Tibial artery (tissue), 4 donors: ENCODE measurements around the gene BCL3.

Source experiments
- DNase-seq, 2 donors: peaks; one replicate each; pipeline ENCODE4 v3.0.0-alpha.2; 2019
- H3K27ac ChIP-seq, 2 donors: fragments of 200-600 bp; sonication (generic) in 1 of 2; 1 replicate in 1 of 2; 2 replicates in 1 of 2; pipeline ENCODE4 v1.5.1; 2018 to 2019; ENCODE audit warnings: mild to moderate bottlenecking in 1 of 2
- H3K27me3 ChIP-seq, 2 donors: fragments of 200-600 bp; sonication (generic) in 1 of 2; one replicate each; pipeline versions ENCODE4 v1.5.1 to v1.6.0; 2016 to 2019
- H3K36me3 ChIP-seq, 3 donors: fragments of 200-600 bp; sonication (generic) in 2 of 3; one replicate each; pipeline ENCODE4 v1.5.1; 2016 to 2019; ENCODE audit warnings: mild to moderate bottlenecking in 2 of 3
- H3K4me1 ChIP-seq, 4 donors: fragments of 200-600 bp; sonication (generic) in 2 of 4; 1 replicate in 3 of 4; 2 replicates in 1 of 4; pipeline ENCODE4 v1.5.1; 2016 to 2019
- H3K4me3 ChIP-seq, 2 donors: fragments of 200-600 bp; sonication (generic) in 1 of 2; 1 replicate in 1 of 2; 2 replicates in 1 of 2; pipeline ENCODE4 v1.5.1; 2018 to 2019; ENCODE audit warnings: mild to moderate bottlenecking in 2 of 2
- H3K9me3 ChIP-seq, 3 donors: fragments of 200-600 bp; sonication (generic) in 1 of 3; one replicate each; pipeline ENCODE4 v1.5.1; 2016 to 2019
- intact Hi-C: fragments of 100-400 bp; cut with DNase I; formaldehyde crosslinking; loops from one replicate; pipeline ENCODE4 v1.15.0; 2023; ENCODE audit warnings: low total_unique reads
- TF ChIP-seq, protein P1 (sequence below), 2 experiments: fragments of 200-600 bp in 1 of 2; fragments of 450-650 bp in 1 of 2; IDR thresholded peaks; one replicate each; pipeline ENCODE4 v1.5.1; 2017 to 2019; ENCODE audit warnings: antibody characterized with exemption in 2 of 2, mild to moderate bottlenecking in 1 of 2, moderate library complexity in 1 of 2

Gene BCL3

DNA sequence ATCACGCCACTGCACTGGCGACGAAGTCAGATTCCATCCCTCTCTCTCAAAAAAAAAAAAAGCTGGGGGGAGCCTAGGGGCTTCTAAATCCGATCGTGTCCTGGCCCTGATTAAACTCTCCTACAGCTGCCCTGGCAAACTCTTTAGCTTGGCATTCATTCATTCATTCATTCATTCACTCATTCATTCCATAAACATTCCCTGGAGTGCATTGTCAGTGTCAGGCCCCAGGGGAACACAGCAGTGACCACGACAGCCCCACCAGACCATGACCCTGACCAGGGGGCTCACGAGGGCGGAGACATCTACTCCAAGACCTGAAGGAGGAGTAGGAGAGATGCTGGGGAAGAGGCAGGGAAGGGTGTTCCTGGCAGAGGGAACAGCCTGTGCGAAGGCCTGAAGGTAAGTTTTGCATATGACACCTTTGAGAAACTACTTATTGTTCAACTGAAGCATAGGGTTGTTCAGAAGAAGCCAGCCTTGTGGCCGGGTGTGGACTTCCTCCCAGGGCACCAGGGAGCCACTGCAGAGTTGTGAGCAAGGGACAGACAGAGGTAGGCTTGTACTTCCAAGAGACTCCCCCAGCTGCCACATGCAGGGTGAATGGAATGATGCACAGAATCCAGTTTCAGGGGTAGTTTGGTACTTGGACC is 25.1 kb upstream of the BCL3 start:
- intact Hi-C loops, result no loop called here
- Histone ChIP-seq H3K4me1 (peaks cover 0 to 36% (median 25%) of the 10 kb centered on the region in 4 donors), H3K9me3 (no peaks in the 10 kb centered on the region)

GRCh38 chr19:44723952-44724319 is 24.6 kb upstream of the BCL3 start:
- peak; percentile 74 to 87 for DNase-seq
- H3K4me3 ChIP-seq, result no peak overlapping the region
- intact Hi-C loops, result no loop called here
- no peaks in the 10 kb centered on the region for H3K9me3 ChIP-seq
- no peaks in the 10 kb centered on the region for H3K36me3 ChIP-seq
- TF ChIP-seq, protein P1, sequence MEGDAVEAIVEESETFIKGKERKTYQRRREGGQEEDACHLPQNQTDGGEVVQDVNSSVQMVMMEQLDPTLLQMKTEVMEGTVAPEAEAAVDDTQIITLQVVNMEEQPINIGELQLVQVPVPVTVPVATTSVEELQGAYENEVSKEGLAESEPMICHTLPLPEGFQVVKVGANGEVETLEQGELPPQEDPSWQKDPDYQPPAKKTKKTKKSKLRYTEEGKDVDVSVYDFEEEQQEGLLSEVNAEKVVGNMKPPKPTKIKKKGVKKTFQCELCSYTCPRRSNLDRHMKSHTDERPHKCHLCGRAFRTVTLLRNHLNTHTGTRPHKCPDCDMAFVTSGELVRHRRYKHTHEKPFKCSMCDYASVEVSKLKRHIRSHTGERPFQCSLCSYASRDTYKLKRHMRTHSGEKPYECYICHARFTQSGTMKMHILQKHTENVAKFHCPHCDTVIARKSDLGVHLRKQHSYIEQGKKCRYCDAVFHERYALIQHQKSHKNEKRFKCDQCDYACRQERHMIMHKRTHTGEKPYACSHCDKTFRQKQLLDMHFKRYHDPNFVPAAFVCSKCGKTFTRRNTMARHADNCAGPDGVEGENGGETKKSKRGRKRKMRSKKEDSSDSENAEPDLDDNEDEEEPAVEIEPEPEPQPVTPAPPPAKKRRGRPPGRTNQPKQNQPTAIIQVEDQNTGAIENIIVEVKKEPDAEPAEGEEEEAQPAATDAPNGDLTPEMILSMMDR (IDR thresholded peaks at IDR 0.05), result peak; percentile 97 to 99
- H3K27me3 ChIP-seq, result peaks cover 0 to 17% of the 10 kb centered on the region in 2 donors
- no peak overlapping the region for H3K27ac ChIP-seq
- H3K4me1 ChIP-seq, result peaks cover 0 to 31% (median 20%) of the 10 kb centered on the region in 4 donors

More for the DNA sequence above, 25.1 kb upstream of the BCL3 start:
- no peak for DNase-seq
- Histone ChIP-seq H3K36me3 (no peaks in the 10 kb centered on the region), H3K4me3 (no peak overlapping the region), H3K27me3 (peaks cover 0 to 17% of the 10 kb centered on the region in 2 donors), H3K27ac (no peak overlapping the region)
- TF ChIP-seq, protein P1 (IDR thresholded peaks at IDR 0.05), result no peak

DNA sequence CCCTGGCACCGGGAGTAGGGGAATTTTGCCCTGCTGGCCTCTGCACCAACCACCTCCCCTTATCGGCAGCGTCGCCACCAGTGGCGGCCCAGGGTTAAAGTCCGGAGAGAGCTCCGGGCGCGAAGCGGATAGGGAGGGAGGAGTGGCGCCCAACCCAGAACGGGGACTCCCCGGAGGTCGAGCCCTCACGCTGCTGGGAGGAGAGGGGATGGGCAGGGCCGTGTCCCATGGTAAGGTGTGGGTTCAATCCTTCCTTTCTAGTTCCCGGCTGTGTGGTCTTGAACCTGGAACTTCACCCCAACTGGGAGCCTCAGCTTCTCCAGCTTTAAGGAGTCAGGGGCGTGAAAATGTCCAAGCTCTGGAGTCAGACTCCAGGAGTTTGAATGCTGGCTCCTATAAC is 23.3 kb upstream of the BCL3 start:
- Histone ChIP-seq H3K27ac (no peak overlapping the region), H3K36me3 (no peaks in the 10 kb centered on the region), H3K4me1 (peaks cover 0 to 24% (median 16%) of the 10 kb centered on the region in 4 donors), H3K4me3 (no peak overlapping the region), H3K9me3 (no peaks in the 10 kb centered on the region), H3K27me3 (peaks cover 0 to 17% of the 10 kb centered on the region in 2 donors)
- intact Hi-C loops, result loop anchor here (1.0 kb wide), 1 partner anchor 45 kb away; no protein-coding TSS in a partner anchor
- DNase-seq, result peak in 1 of 2 donors; percentile 66
- TF ChIP-seq, protein P1 (IDR thresholded peaks at IDR 0.05), result peak in 1 of 2 experiments; percentile 4

- DNase-seq, result no peak
- Histone ChIP-seq H3K27me3 (peaks cover 0 to 17% of the 10 kb centered on the region in 2 donors), H3K36me3 (no peaks in the 10 kb centered on the region), H3K4me1 (peaks cover 0 to 24% (median 16%) of the 10 kb centered on the region in 4 donors), H3K9me3 (no peaks in the 10 kb centered on the region), H3K4me3 (no peak overlapping the region), H3K27ac (no peak overlapping the region)
- intact Hi-C loops, result loop anchor here (1.0 kb wide), 1 partner anchor 45 kb away; no protein-coding TSS in a partner anchor
- TF ChIP-seq, protein P1 (IDR thresholded peaks at IDR 0.05), result no peak
These were observed 22.8 kb upstream of the BCL3 start for GRCh38 chr19:44725684-44726083.

GRCh38 chr19:44726465-44726864 is 22.0 kb upstream of the BCL3 start:
- Histone ChIP-seq H3K36me3 (no peaks in the 10 kb centered on the region), H3K27me3 (peaks cover 0 to 17% of the 10 kb centered on the region in 2 donors), H3K4me3 (no peak overlapping the region), H3K9me3 (no peaks in the 10 kb centered on the region), H3K4me1 (peaks cover 0 to 24% (median 14%) of the 10 kb centered on the region in 4 donors), H3K27ac (no peak overlapping the region)
- TF ChIP-seq, protein P1 (IDR thresholded peaks at IDR 0.05), result no peak
- intact Hi-C loops, result no loop called here
- no peak for DNase-seq
